ENCODE data around the gene CLCA4.

The CLCA4 gene

DNA sequence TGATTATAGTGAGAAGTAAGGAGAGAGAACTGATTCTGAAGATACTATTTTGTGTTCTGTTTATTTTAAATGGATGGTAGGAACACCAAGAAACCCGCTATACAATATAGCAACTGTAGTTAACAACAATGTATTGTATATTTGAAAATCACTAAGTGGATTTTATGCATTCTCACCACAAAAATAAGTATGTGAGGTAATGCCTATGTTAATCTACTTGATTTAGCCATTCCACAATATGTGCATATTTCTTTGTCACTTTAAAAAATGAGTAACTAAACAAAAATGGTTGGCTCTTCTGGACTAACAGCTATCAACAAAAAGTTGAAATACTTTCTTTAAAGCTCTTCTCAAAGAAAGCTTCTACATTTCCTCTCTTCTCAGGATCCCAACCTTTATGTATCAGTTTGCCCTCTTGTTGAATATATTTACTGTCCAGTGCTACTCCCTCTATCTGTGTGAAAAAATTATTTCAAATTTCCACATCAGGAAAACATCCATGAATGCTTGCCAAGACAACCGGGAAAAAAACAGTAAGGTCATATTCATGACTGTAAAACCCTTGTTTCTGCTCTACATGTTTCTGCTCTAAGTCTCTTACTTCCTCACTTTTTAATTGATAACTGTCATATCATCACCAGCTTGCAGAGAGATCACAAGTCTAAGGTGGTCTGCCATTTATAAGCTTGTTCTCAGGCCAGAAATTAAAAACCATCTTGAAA lies 27.0 kb downstream of the CLCA4 start:
- H3K79me1 ChIP-seq (ENCODE audit: low read depth, low read length): no peaks in the 10 kb centered on the region
- H2BK15ac ChIP-seq (ENCODE audit: low read length): no peak overlapping the region
- no peak overlapping the region for H3K9ac ChIP-seq (ENCODE audit: low read depth, low read length, poor library complexity)
- no peak overlapping the region for H2AFZ ChIP-seq (ENCODE audit: low read length)
- no peak overlapping the region for H3K14ac ChIP-seq (ENCODE audit: low read length)
- H3K27ac ChIP-seq (replicated peaks; ENCODE audit: low read length): no peak overlapping the region
- H3K4ac ChIP-seq (ENCODE audit: low read length): no peak overlapping the region
- WGBS, 2 donors (ENCODE audit: extremely low coverage in 2 of 2, insufficient read length in 2 of 2, insufficient replicate concordance in 1 of 2): no CpG with 5 or more reads among the region's 2 CpGs
- H4K8ac ChIP-seq (ENCODE audit: low read depth, low read length): no peak overlapping the region
- H2BK120ac ChIP-seq (ENCODE audit: low read depth, low read length): no peak overlapping the region
- DNase-seq (ENCODE audit: low spot score): no peak
- no peaks in the 10 kb centered on the region for H3K36me3 ChIP-seq (replicated peaks in 1 of 2; ENCODE audit: control insufficient read depth in 2 of 2, insufficient read depth in 2 of 2, low read length in 2 of 2)
- H3K4me2 ChIP-seq (ENCODE audit: insufficient read depth, low read length, poor library complexity, severe bottlenecking): no peak overlapping the region
- H3K23ac ChIP-seq (ENCODE audit: low read depth, low read length, poor library complexity): no peak overlapping the region
- no peaks in the 10 kb centered on the region for H3K9me3 ChIP-seq (replicated peaks in 1 of 2; ENCODE audit: control insufficient read depth in 2 of 2, insufficient read depth in 1 of 2, low read depth in 1 of 2, low read length in 2 of 2)
- H2BK5ac ChIP-seq (ENCODE audit: low read length): no peak overlapping the region
- no peak overlapping the region for H2AK5ac ChIP-seq (ENCODE audit: low read depth, low read length)
- no peaks in the 10 kb centered on the region for H3K27me3 ChIP-seq (ENCODE audit: control insufficient read depth in 3 of 3, insufficient read depth in 3 of 3, low read depth in 1 of 3, low read length in 3 of 3)
- H3K18ac ChIP-seq (ENCODE audit: low read length): no peak overlapping the region
- H2BK12ac ChIP-seq (ENCODE audit: low read length): no peak overlapping the region
- H3K4me1 ChIP-seq (ENCODE audit: control insufficient read depth in 2 of 2, insufficient read depth in 1 of 2, low read depth in 1 of 2, low read length in 2 of 2): no peaks in the 10 kb centered on the region
- no peak overlapping the region for H4K91ac ChIP-seq (ENCODE audit: low read depth, low read length, poor library complexity)
- no peak overlapping the region for H3K4me3 ChIP-seq (ENCODE audit: low read length in 2 of 2)

DNA sequence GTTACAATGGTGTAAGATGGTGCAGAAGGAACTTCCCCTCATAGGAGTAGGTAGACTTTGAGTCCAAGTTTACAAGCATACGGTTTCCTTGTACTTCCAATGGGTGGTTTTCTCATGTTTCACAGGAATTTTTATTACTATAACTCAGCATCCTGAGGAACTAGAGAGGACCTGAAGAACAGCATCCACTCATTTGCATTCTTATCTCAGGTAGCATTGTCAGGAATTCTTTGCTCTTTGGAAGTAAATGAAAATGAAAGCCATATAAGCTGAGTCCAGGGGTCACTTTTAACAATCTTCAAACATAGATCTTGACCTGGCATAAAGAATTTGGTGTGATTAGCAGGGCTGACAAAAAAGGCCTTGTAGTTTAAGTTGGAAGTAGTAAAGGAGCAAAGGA lies 34.4 kb downstream of the CLCA4 start:
- peaks cover 0 to 2% of the 10 kb centered on the region in 2 donors for H3K36me3 ChIP-seq (replicated peaks in 1 of 2; ENCODE audit: control insufficient read depth in 2 of 2, insufficient read depth in 2 of 2, low read length in 2 of 2)
- no peak overlapping the region for H3K4ac ChIP-seq (ENCODE audit: low read length)
- H2AFZ ChIP-seq (ENCODE audit: low read length): no peak overlapping the region
- DNase-seq (ENCODE audit: low spot score): no peak
- H2BK12ac ChIP-seq (ENCODE audit: low read length): no peak overlapping the region
- no peak overlapping the region for H2BK5ac ChIP-seq (ENCODE audit: low read length)
- no peak overlapping the region for H3K23ac ChIP-seq (ENCODE audit: low read depth, low read length, poor library complexity)
- no peak overlapping the region for H2AK5ac ChIP-seq (ENCODE audit: low read depth, low read length)
- H3K9ac ChIP-seq (ENCODE audit: low read depth, low read length, poor library complexity): no peak overlapping the region
- no peaks in the 10 kb centered on the region for H3K27me3 ChIP-seq (ENCODE audit: control insufficient read depth in 3 of 3, insufficient read depth in 3 of 3, low read depth in 1 of 3, low read length in 3 of 3)
- WGBS, 2 donors (ENCODE audit: extremely low coverage in 2 of 2, insufficient read length in 2 of 2, insufficient replicate concordance in 1 of 2): no CpG with 5 or more reads among the region's 1 CpG
- H3K9me3 ChIP-seq (replicated peaks in 1 of 2; ENCODE audit: control insufficient read depth in 2 of 2, insufficient read depth in 1 of 2, low read depth in 1 of 2, low read length in 2 of 2): no peaks in the 10 kb centered on the region
- H3K4me1 ChIP-seq (ENCODE audit: control insufficient read depth in 2 of 2, insufficient read depth in 1 of 2, low read depth in 1 of 2, low read length in 2 of 2): no peaks in the 10 kb centered on the region
- H3K4me3 ChIP-seq (ENCODE audit: low read length in 2 of 2): no peak overlapping the region
- no peak overlapping the region for H2BK120ac ChIP-seq (ENCODE audit: low read depth, low read length)
- H3K18ac ChIP-seq (ENCODE audit: low read length): no peak overlapping the region
- H3K27ac ChIP-seq (replicated peaks; ENCODE audit: low read length): no peak overlapping the region
- no peak overlapping the region for H2BK15ac ChIP-seq (ENCODE audit: low read length)
- no peak overlapping the region for H4K91ac ChIP-seq (ENCODE audit: low read depth, low read length, poor library complexity)
- H3K14ac ChIP-seq (ENCODE audit: low read length): no peak overlapping the region
- H3K79me1 ChIP-seq (ENCODE audit: low read depth, low read length): no peaks in the 10 kb centered on the region
- H3K4me2 ChIP-seq (ENCODE audit: insufficient read depth, low read length, poor library complexity, severe bottlenecking): no peak overlapping the region
- H4K8ac ChIP-seq (ENCODE audit: low read depth, low read length): no peak overlapping the region

DNA sequence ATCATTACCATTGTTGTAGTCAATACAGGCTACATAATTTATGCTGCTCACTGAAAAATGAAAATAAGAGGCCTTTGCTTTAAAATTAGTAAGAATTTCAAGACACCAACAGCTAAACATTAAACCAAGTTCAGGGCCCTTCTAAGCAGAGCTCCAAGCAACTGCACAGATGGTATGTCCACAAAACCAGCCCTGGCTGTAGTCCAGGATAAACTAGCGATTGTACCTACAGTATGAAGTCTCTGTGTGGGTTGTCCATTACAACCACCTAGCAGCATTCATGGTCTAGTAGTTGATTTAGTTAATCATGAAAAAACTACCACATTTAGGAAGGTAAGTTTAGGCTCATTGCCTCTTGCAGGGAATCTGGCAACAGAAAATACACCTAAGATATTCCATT lies 35.3 kb downstream of the CLCA4 start:
- H3K4ac ChIP-seq (ENCODE audit: low read length): no peak overlapping the region
- no peak overlapping the region for H3K14ac ChIP-seq (ENCODE audit: low read length)
- DNase-seq (ENCODE audit: low spot score): no peak
- H3K9ac ChIP-seq (ENCODE audit: low read depth, low read length, poor library complexity): no peak overlapping the region
- no peak overlapping the region for H2BK120ac ChIP-seq (ENCODE audit: low read depth, low read length)
- no peaks in the 10 kb centered on the region for H3K79me1 ChIP-seq (ENCODE audit: low read depth, low read length)
- H2BK15ac ChIP-seq (ENCODE audit: low read length): no peak overlapping the region
- no peak overlapping the region for H3K23ac ChIP-seq (ENCODE audit: low read depth, low read length, poor library complexity)
- H2BK12ac ChIP-seq (ENCODE audit: low read length): no peak overlapping the region
- no CpG with 5 or more reads among the region's 1 CpG for WGBS, 2 donors (ENCODE audit: extremely low coverage in 2 of 2, insufficient read length in 2 of 2, insufficient replicate concordance in 1 of 2)
- H2AK5ac ChIP-seq (ENCODE audit: low read depth, low read length): no peak overlapping the region
- H3K4me3 ChIP-seq (ENCODE audit: low read length in 2 of 2): no peak overlapping the region
- H3K18ac ChIP-seq (ENCODE audit: low read length): no peak overlapping the region
- no peaks in the 10 kb centered on the region for H3K9me3 ChIP-seq (replicated peaks in 1 of 2; ENCODE audit: control insufficient read depth in 2 of 2, insufficient read depth in 1 of 2, low read depth in 1 of 2, low read length in 2 of 2)
- no peak overlapping the region for H3K4me2 ChIP-seq (ENCODE audit: insufficient read depth, low read length, poor library complexity, severe bottlenecking)
- no peak overlapping the region for H2BK5ac ChIP-seq (ENCODE audit: low read length)
- H3K27me3 ChIP-seq (ENCODE audit: control insufficient read depth in 3 of 3, insufficient read depth in 3 of 3, low read depth in 1 of 3, low read length in 3 of 3): peaks cover 0 to 2% (median 0%) of the 10 kb centered on the region in 3 experiments
- H4K91ac ChIP-seq (ENCODE audit: low read depth, low read length, poor library complexity): no peak overlapping the region
- no peaks in the 10 kb centered on the region for H3K4me1 ChIP-seq (ENCODE audit: control insufficient read depth in 2 of 2, insufficient read depth in 1 of 2, low read depth in 1 of 2, low read length in 2 of 2)
- H4K8ac ChIP-seq (ENCODE audit: low read depth, low read length): no peak overlapping the region
- H2AFZ ChIP-seq (ENCODE audit: low read length): no peak overlapping the region
- peaks cover 0 to 2% of the 10 kb centered on the region in 2 donors for H3K36me3 ChIP-seq (replicated peaks in 1 of 2; ENCODE audit: control insufficient read depth in 2 of 2, insufficient read depth in 2 of 2, low read length in 2 of 2)
- no peak overlapping the region for H3K27ac ChIP-seq (replicated peaks; ENCODE audit: low read length)

DNA sequence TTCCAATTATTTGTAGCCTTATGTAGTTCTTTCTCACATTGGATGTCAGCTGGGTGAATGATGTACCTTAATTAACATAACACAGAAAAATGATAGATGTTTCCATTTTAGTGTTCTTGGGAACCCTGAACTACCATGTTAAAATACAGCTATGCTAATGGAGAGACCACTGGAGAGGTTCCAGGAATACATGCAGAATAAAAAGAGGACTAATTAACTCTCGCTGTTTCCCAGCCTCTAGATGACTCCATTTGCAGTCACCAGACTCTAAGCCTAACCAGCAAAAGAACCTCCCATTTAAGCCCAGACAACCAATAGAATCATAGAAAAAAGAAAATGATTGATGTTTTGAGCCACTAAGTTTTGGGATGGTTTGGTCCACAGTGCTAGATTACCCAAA lies 36.2 kb downstream of the CLCA4 start:
- Histone ChIP-seq H3K9me3 (replicated peaks in 1 of 2; ENCODE audit: control insufficient read depth in 2 of 2, insufficient read depth in 1 of 2, low read depth in 1 of 2, low read length in 2 of 2) (no peaks in the 10 kb centered on the region), H3K27ac (replicated peaks; ENCODE audit: low read length) (no peak overlapping the region), H4K8ac (ENCODE audit: low read depth, low read length) (no peak overlapping the region), H3K23ac (ENCODE audit: low read depth, low read length, poor library complexity) (no peak overlapping the region), H2AK5ac (ENCODE audit: low read depth, low read length) (no peak overlapping the region), H3K27me3 (ENCODE audit: control insufficient read depth in 3 of 3, insufficient read depth in 3 of 3, low read depth in 1 of 3, low read length in 3 of 3) (peaks cover 0 to 2% (median 0%) of the 10 kb centered on the region in 3 experiments), H3K4me1 (ENCODE audit: control insufficient read depth in 2 of 2, insufficient read depth in 1 of 2, low read depth in 1 of 2, low read length in 2 of 2) (no peaks in the 10 kb centered on the region), H3K4me3 (ENCODE audit: low read length in 2 of 2) (no peak overlapping the region), H3K36me3 (replicated peaks in 1 of 2; ENCODE audit: control insufficient read depth in 2 of 2, insufficient read depth in 2 of 2, low read length in 2 of 2) (peaks cover 0 to 2% of the 10 kb centered on the region in 2 donors), H2AFZ (ENCODE audit: low read length) (no peak overlapping the region), H3K14ac (ENCODE audit: low read length) (no peak overlapping the region), H4K91ac (ENCODE audit: low read depth, low read length, poor library complexity) (no peak overlapping the region), H2BK5ac (ENCODE audit: low read length) (no peak overlapping the region), H3K9ac (ENCODE audit: low read depth, low read length, poor library complexity) (no peak overlapping the region), H3K4ac (ENCODE audit: low read length) (no peak overlapping the region), H3K18ac (ENCODE audit: low read length) (no peak overlapping the region), H3K79me1 (ENCODE audit: low read depth, low read length) (no peaks in the 10 kb centered on the region), H3K4me2 (ENCODE audit: insufficient read depth, low read length, poor library complexity, severe bottlenecking) (no peak overlapping the region), H2BK12ac (ENCODE audit: low read length) (no peak overlapping the region), H2BK15ac (ENCODE audit: low read length) (no peak overlapping the region), H2BK120ac (ENCODE audit: low read depth, low read length) (no peak overlapping the region)
- no peak for DNase-seq (ENCODE audit: low spot score)
- WGBS, 2 donors (ENCODE audit: extremely low coverage in 2 of 2, insufficient read length in 2 of 2, insufficient replicate concordance in 1 of 2): no CpG with 5 or more reads among the region's 1 CpG
